Upper lobe of left lung (tissue), 4 donors: ENCODE data around the gene CDKL1.

Experiments used
- CTCF ChIP-seq, 6 experiments: fragments of 450-650 bp in 4 of 6; fragments of 200-600 bp in 2 of 6; sonication (generic) in 2 of 6; IDR thresholded peaks; one replicate each; pipeline ENCODE4 v1.5.1; 2016 to 2019; ENCODE audit warnings: antibody characterized with exemption in 6 of 6
- POLR2A ChIP-seq, 4 donors: fragments of 450-650 bp; IDR thresholded peaks; one replicate each; pipeline ENCODE4 v1.5.1; 2016 to 2017; ENCODE audit warnings: antibody characterized with exemption in 4 of 4, mild to moderate bottlenecking in 2 of 4
- POLR2AphosphoS5 ChIP-seq, 2 donors: sonication (generic); formaldehyde crosslinking; IDR thresholded peaks; one replicate each; pipeline ENCODE4 v1.5.1; 2017; ENCODE audit warnings: antibody characterized with exemption in 2 of 2

- TF ChIP-seq CTCF (IDR thresholded peaks at IDR 0.05) (no peak), POLR2AphosphoS5 (IDR thresholded peaks at IDR 0.05) (no peak), POLR2A (IDR thresholded peaks at IDR 0.05) (no peak)
Observed at GRCh38 chr14:50388256-50388931, 8.3 kb downstream of the CDKL1 start.
